Bronchial epithelial cell (primary cell): ENCODE results near the gene FZD1. TPM values are rescaled to one million over a fixed set of nuclear protein-coding genes. Genes with fewer than 3 reads are reported as not detected.

Source experiments
- DNase-seq: peaks from one replicate; pipeline ENCODE4 v3.0.0-alpha.2; 2010; ENCODE audit warnings: low read depth
- FAIRE-seq: peaks from 2 replicates; lab custom pipeline; 2011; peaks lifted over from hg19 to GRCh38; lab: Jason Lieb, UNC
- H3K27me3 ChIP-seq: 2 replicates; pipeline ENCODE4 v1.5.1; 2011; ENCODE audit warnings: low read length; ENCODE audit not compliant: control insufficient read depth, insufficient read depth
- H3K36me3 ChIP-seq: 2 replicates; pipeline ENCODE4 v1.5.1; 2011; ENCODE audit warnings: low read length; ENCODE audit not compliant: control insufficient read depth, insufficient read depth
- H3K4me3 ChIP-seq: 2 replicates; pipeline ENCODE4 v1.5.1; 2011; ENCODE audit warnings: mild to moderate bottlenecking, low read depth, low read length, control low read depth
- total RNA-seq: library from RNA; depleted of rRNA; stranded (reverse); fragments of >200 nt; gene quantifications from 2 replicates; pipeline ENCODE4 v1.2.1, GENCODE V29; 2014
- TF ChIP-seq, protein P1 (sequence below): IDR thresholded peaks from 2 replicates; pipeline ENCODE4 v1.5.1; 2011; ENCODE audit warnings: mild to moderate bottlenecking, moderate library complexity, low read length, control low read depth, inconsistent platforms; ENCODE audit not compliant: insufficient read depth, severe bottlenecking

The FZD1 gene
- 2.4 and 4.1 TPM in 2 replicates for total RNA-seq

DNA sequence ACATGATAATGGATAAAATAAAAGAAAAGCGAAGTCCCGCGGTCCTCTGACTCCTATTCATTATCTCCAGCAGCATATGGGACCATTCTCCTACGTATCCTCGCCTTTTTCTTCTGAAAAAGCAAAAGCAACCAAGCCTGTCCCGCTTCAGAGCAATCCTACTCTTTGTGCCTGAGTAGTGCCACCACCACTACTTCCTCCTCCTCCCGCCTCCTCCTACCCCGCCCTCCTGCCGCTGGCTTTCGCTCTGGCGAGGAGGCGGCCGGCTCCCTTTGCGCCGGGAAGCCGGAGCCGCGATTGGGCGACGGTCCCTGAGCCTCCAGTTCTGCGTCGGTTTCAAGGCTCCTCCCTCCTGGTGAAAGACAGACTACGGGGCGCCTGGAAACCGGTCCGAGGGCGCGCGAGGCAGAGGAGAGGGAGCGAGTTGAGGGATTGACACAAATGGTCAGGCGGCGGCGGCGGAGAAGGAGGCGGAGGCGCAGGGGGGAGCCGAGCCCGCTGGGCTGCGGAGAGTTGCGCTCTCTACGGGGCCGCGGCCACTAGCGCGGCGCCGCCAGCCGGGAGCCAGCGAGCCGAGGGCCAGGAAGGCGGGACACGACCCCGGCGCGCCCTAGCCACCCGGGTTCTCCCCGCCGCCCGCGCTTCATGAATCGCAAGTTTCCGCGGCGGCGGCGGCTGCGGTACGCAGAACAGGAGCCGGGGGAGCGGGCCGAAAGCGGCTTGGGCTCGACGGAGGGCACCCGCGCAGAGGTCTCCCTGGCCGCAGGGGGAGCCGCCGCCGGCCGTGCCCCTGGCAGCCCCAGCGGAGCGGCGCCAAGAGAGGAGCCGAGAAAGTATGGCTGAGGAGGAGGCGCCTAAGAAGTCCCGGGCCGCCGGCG, at the start of gene FZD1:
FZD1 (plus strand) TSS at position 388 of the 878 bp plus-strand sequence; CDS start at position 836, 448 bp downstream.
- Histone ChIP-seq H3K4me3 (peak within 1 kb of the TSS; percentile 68), H3K36me3 (no peaks in the 10 kb centered on the region), H3K27me3 (peaks cover 3% of the 10 kb centered on the region)
- peak; percentile 89 for DNase-seq
- TF ChIP-seq, protein P1, sequence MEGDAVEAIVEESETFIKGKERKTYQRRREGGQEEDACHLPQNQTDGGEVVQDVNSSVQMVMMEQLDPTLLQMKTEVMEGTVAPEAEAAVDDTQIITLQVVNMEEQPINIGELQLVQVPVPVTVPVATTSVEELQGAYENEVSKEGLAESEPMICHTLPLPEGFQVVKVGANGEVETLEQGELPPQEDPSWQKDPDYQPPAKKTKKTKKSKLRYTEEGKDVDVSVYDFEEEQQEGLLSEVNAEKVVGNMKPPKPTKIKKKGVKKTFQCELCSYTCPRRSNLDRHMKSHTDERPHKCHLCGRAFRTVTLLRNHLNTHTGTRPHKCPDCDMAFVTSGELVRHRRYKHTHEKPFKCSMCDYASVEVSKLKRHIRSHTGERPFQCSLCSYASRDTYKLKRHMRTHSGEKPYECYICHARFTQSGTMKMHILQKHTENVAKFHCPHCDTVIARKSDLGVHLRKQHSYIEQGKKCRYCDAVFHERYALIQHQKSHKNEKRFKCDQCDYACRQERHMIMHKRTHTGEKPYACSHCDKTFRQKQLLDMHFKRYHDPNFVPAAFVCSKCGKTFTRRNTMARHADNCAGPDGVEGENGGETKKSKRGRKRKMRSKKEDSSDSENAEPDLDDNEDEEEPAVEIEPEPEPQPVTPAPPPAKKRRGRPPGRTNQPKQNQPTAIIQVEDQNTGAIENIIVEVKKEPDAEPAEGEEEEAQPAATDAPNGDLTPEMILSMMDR: no peak
- no peak for FAIRE-seq

DNA sequence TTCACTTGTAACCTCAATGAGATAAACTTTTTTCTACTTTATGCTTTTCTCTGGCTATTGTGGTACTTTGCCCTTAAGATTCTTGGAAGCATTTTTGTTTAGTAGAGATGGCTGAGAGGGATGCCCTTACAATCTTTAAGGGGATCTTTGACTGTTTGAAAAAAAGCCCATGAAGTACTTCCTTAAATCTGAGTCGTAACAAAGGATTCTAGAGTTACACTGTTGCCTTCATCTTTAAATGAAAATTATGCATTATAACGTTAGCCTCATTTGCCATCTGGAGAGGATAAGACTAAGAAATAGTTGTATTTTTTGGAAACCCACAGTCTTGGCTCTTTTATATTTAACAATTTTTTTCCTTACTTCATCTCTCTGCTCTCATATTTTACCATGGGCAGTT, 37.8 kb upstream of the FZD1 start:
- DNase-seq: no peak
- H3K27me3 ChIP-seq: no peaks in the 10 kb centered on the region
- FAIRE-seq: no peak
- H3K36me3 ChIP-seq: no peaks in the 10 kb centered on the region
- TF ChIP-seq, protein P1: no peak
- H3K4me3 ChIP-seq: no peak overlapping the region

DNA sequence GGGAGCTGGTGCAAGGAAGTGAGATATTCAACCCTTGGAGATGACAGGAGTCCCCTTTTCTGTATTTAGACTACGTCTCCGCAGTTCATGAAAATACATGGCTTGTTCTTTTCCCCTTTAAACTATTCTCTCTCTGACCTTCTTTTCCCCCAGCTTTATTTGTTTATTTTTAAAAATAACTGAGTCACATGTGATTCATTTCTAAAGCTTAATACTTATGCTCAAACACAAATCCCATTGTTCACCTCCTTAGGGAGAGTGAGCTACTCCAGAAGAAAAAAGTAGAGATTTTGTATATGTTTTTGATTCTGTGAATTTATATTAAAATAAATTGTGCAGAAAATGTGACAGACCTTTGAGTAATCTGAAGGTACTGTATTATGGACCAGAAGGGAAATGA, 35.9 kb upstream of the FZD1 start:
- TF ChIP-seq, protein P1: no peak
- no peak for FAIRE-seq
- no peaks in the 10 kb centered on the region for H3K36me3 ChIP-seq
- H3K27me3 ChIP-seq: no peaks in the 10 kb centered on the region
- H3K4me3 ChIP-seq: no peak overlapping the region
- DNase-seq: peak; percentile 39

DNA sequence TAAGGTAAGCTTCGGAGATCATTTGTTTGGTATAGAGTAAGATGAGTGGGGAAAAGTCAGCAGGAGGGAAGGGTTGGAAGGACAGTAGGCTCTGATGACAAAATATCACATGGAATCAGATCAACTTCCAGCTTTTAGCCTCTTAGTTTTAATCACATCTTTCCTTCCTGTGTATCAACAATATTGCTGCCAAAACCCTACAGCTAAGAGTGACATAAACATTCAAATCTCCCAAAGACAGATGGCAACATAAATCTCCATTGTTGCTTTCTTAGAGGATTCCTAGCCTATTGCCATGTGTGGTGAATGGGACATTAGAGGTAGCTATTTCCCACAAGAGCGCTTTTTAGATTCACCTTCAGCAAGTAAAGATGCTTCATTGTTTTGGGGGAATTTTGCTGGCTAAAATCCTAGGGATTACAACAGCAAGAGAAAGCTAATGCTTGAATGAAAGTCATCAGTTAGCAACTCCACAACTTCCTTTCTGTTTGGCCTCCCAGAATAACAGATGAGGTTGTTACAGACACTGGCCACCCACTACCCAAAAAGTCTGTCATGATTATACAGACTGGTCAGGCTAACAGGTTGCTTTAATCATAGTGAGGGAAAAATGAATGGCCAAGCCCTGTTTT, 35.2 kb upstream of the FZD1 start:
- H3K4me3 ChIP-seq: no peak overlapping the region
- TF ChIP-seq, protein P1: no peak
- DNase-seq (no peak), FAIRE-seq (no peak)
- H3K36me3 ChIP-seq: no peaks in the 10 kb centered on the region
- H3K27me3 ChIP-seq: no peaks in the 10 kb centered on the region

DNA sequence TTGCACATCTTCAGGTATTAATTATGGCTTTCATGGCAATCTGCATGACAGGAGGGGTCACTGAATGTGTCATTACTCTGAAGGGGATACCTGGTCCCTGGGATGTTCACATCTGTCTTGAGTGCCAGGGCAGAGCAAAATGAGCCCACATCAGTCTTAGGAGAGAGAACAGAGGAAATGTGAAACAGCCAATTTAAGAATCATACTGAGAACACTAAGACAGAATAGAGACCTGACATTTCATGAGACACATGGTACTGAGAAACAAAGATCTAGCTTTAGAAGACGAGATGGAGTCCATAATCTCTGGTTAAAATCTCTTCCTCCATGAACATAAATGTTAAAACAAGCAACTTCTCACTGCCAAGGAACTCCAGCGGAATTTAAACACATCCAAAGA, 34.1 kb upstream of the FZD1 start:
- H3K36me3 ChIP-seq: no peaks in the 10 kb centered on the region
- DNase-seq: no peak
- TF ChIP-seq, protein P1: no peak
- FAIRE-seq: no peak
- no peaks in the 10 kb centered on the region for H3K27me3 ChIP-seq
- H3K4me3 ChIP-seq: no peak overlapping the region
